GM12864 (cell line): Measurements from ENCODE around the gene ITPR1.

Experiments
- DNase-seq: peaks from one replicate; pipeline ENCODE4 v3.0.0-alpha.2; 2011; ENCODE audit warnings: low read depth
- H3K4me3 ChIP-seq: 2 replicates; pipeline ENCODE4 v1.5.1; 2011; ENCODE audit warnings: mild to moderate bottlenecking, low read depth, low read length, control low read depth
- TF ChIP-seq, protein P1 (sequence below): IDR thresholded peaks from 2 replicates; pipeline ENCODE4 v1.5.1; 2011; ENCODE audit warnings: low read depth, mild to moderate bottlenecking, moderate library complexity, low read length, control low read depth, inconsistent platforms; ENCODE audit errors: missing control alignments

Gene ITPR1

DNA sequence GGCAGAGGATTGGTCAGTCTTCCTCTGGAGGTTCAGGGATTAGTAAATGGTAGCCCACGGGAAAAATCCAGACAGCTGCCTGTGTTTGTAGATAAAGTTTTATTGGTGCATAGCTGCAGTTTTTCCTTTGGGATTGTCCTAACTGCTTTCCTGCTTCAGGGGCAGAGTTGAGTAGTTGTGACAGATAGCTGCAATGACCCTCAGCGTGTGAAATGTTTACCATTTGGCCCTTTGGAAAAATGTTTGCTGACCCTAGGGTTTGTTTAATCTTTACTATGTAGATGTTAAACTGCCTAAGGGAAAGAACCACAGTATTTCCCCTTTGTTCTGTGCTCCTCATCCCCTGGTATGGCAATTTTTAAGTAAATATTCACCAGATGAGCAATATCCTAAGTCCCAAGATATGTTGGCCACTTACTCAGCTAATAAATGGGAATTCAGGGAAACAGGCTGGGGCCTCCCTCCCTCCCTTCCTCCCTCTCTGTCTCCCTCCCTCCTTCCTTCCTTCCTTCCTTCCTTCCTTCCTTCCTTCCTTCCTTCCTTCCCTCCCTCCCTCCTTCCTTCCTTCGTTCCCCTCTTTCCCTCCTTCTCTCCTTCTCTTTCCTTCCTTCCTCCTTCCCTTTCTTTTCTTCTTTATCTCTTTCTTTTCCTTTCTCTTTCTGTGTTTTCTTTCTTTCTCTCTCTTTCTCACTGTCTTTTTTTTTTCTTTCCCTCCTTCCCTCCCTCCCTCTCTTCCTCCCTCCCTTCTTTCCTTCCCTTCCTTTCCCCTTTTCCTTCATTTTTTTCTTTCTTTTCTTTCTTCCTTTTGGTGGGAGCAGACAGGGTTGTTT lies 251.5 kb downstream of the ITPR1 start:
- TF ChIP-seq, protein P1, sequence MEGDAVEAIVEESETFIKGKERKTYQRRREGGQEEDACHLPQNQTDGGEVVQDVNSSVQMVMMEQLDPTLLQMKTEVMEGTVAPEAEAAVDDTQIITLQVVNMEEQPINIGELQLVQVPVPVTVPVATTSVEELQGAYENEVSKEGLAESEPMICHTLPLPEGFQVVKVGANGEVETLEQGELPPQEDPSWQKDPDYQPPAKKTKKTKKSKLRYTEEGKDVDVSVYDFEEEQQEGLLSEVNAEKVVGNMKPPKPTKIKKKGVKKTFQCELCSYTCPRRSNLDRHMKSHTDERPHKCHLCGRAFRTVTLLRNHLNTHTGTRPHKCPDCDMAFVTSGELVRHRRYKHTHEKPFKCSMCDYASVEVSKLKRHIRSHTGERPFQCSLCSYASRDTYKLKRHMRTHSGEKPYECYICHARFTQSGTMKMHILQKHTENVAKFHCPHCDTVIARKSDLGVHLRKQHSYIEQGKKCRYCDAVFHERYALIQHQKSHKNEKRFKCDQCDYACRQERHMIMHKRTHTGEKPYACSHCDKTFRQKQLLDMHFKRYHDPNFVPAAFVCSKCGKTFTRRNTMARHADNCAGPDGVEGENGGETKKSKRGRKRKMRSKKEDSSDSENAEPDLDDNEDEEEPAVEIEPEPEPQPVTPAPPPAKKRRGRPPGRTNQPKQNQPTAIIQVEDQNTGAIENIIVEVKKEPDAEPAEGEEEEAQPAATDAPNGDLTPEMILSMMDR, result no peak
- no peak for DNase-seq
- H3K4me3 ChIP-seq, result no peak overlapping the region

DNA sequence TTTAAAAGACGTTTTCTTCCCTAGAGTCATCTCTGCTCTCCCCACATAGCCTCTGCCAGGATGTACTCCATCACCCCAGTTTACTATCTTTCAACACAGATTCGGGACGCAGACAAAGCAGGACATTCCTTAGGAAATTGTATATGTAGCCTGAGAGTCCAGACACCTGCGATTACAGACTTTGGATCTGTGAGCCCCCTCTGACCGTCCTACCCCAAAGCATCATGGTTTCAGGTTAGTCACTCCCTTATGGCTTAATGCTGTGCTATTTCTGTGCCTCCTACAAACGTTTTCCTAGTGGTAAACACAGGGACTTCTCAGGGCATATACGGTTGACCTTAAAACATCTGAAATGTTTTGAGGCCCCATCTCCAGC lies 252.1 kb downstream of the ITPR1 start:
- no peak for DNase-seq
- no peak overlapping the region for H3K4me3 ChIP-seq
- TF ChIP-seq, protein P1, result no peak

DNA sequence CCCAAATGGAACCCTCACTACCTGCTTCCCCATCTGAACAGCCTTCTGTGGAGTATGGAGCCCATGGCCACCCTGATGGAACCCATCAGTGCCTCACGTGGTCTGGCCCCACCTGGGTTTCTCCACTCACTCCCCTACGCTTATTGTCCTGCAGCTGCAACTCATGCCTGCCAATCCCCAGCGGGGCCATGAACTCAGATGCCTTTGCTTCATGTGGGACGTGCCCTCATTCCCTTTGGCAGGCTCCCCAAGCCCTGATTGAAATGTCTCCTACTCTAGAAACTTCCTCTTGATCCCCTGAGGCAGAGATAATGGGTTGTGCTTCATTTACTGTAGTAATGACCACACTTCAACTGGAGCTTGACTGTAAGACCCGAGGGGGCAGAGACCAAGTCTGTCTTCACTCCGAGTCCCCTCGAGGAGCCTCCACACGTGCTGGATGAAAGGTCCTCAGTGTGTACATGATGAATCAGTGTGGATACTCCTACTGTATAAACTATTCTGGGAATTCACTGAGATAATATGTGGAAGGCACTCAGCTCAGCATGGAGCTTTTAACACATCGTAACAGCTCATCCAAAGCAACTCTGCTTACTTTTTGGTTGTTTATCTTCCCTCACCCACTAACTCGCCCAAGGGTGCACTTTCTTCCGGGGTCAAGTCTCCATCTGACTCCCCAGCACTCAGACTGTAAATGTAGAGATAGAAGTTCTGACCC lies 253.3 kb downstream of the ITPR1 start:
- no peak overlapping the region for H3K4me3 ChIP-seq
- TF ChIP-seq, protein P1, result no peak
- DNase-seq, result no peak

DNA sequence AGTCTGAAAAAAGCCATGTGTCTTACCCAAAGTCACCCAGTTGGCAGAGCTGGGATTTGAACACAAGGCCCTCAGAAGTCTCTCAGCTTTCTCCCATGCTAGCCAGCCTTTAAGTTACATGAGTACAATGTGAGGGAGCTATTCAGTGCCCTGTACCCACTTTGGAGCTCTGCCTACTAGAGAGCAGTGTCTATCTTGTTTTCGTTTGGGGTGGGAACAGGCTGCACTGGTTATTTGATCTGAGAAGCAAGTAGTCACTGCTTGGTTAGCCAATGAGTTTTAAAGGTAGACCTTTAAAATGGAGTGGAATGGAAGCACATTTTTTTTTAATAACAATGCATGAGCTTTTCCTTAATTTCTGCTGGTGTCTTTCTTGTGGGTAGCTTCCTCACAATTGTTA lies 255.0 kb downstream of the ITPR1 start:
- TF ChIP-seq, protein P1, result no peak
- no peak for DNase-seq
- no peak overlapping the region for H3K4me3 ChIP-seq

DNA sequence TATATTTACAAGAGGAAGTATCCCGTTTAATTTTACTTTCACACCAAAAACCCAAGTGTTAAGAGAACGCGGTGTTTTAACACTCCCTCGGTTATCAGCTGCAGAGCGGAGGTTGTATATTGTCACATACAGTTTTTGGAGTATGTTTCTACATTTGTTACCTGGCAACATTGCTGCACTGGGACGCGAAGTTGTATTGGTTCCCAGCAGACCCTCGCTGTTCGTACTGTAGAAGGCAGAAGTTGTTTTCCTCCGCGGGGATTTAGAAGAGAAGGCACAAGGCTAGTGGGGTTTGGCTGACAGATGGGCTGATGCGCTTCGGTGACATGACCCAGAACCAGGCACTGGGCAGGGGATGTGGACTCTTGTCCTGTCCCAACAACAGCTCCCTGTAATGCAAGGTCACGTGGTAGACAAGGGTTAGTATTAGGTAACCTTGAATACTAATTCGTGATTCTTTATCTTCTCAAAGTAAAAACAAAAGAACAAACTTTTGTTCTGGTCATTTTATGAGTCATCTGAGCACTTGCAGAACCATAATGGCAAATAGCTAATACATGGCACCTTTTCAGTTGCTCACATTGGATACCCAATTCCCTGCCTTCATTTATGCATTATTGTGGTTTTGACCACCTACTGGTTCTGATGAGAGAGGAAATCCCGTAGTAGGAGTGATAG lies 255.7 kb downstream of the ITPR1 start:
- no peak for DNase-seq
- H3K4me3 ChIP-seq, result no peak overlapping the region
- TF ChIP-seq, protein P1, result no peak

DNA sequence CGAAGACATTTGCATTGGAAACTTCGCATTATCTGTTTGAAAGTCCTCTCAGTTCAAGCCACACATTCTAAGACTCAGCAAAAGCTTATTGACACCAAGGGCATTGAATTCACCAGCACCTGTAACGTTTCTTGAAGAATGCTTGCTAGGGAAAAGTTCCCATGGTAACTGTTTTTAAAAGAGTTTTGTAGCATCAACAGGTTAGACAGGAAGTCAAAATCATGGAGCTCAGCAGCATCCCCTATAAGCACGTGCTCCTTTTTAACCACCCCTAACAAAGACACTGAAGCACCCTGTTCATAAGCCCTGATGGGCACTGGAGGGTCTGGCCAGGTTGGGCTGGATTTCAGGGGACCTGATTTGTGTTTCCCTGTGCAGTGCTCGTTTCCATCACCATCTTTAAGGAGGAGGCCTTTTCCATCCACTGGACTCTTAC lies 256.4 kb downstream of the ITPR1 start:
- DNase-seq, result no peak
- TF ChIP-seq, protein P1, result no peak
- H3K4me3 ChIP-seq, result no peak overlapping the region
